Measurements from ENCODE around the gene ZNF595.
"Not testable (repeated sequence)": the region's sequence is repeated elsewhere in the genome, so short reads cannot be mapped to it uniquely, and the experiment has no call there.

The ZNF595 gene

GRCh38 chr4:86559-87324 is 33.6 kb downstream of the ZNF595 start:
- DNase-seq (ENCODE audit: low read depth) = not testable (repeated sequence)

DNA sequence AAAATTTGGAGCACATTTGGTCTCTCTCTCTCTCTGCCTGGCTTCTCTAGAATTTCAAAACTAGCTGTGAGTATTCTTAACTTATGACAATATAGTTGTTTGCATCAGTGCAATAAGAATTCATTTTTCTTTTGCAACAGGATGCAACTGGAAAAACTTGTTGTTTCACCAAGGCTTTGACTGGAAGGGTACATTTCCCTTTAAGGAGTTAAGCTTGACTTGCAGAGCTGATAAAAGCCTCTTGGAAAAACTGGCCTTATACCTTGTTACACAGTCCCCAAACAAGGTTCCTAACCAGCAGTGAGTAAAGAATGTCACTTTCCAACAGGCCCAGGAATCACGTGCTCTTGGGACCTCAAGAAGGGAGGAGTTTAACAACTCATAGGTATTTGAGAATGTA is 45.3 kb downstream of the ZNF595 start:
- no peak for DNase-seq (ENCODE audit: low read depth)

DNA sequence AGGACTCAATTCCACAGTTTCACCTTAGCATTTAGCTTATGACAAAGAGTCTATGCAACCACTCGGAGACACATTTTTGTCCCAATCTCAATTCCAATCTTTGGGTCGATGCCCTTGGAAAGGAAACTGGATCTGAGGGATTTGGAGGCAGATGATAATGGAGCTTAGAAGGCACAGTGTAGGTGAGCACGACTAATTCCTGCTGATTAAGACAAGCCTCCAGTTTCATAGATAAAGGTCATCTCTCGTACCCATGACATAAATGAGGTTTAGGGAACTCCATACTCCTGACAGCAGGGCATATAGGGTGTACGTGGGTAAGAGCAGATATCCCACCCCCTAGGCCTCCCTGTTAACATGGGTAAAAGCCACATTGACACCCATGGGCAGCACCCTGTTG is 46.7 kb downstream of the ZNF595 start:
- DNase-seq (ENCODE audit: low read depth) = no peak

DNA sequence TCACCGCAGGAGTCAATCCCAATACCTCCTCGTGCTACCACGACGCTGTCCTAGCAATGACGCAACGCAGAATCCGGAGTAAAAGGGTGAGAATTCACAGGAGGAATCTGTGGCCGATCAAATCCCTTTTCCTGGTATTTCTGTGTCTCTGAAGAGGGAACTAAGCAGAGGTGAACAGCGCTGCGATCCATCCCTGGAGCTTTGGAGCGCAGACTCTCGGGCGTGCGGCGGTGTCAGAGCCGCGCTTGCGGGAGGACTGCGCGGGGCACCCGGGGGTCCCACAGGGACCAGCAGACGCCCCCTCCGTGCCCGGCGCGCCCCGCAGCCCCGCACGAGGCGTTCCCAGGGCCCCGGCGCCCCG is 53.9 kb downstream of the ZNF595 start:
- no peak for DNase-seq (ENCODE audit: low read depth)

- DNase-seq (ENCODE audit: low read depth) = no peak
Observed at GRCh38 chr4:107444-108429, 54.6 kb downstream of the ZNF595 start.

GRCh38 chr4:112771-113170 is 59.6 kb downstream of the ZNF595 start:
- no peak for DNase-seq (ENCODE audit: low read depth)

GRCh38 chr4:113732-114131 is 60.6 kb downstream of the ZNF595 start:
- DNase-seq (ENCODE audit: low read depth) = no peak

DNA sequence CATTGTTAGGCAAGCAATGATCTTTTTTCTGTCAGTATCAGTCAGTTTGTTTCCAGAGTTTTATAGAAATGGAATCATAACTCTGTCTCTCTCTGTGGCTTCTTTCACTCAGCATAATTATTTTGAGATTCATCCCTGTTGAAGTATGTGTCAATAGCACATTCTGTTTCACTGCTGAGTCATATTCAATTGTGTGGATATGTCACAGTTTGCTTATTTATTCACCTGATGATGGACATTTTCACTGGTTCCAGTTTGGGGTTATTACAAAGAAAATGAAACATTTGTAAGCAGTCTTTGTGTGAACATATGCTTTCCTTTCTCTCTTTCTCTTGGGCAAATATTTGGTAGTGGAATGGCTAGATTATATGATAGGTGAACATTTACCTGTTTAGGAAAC is 61.0 kb downstream of the ZNF595 start:
- DNase-seq (ENCODE audit: low read depth) = no peak

DNA sequence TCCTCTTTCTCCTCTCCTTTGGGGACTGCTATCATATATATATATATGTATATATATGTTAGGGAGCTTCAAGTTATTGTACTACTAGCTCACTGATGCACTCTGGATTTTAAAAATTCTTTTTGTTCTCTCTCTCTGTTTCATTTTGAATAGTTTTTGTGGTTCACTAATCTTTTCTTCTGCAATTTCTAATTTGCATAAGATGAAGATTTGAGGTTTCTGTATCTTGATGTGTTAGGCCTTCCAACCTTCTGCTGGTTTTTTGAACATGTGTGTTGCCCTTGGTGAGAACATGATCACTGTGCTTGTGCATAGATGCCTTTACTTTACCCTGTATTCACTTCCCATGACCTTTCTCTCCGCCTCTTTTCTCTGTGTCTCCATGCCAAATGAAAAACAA is 63.4 kb downstream of the ZNF595 start:
- no peak for DNase-seq (ENCODE audit: low read depth)

DNA sequence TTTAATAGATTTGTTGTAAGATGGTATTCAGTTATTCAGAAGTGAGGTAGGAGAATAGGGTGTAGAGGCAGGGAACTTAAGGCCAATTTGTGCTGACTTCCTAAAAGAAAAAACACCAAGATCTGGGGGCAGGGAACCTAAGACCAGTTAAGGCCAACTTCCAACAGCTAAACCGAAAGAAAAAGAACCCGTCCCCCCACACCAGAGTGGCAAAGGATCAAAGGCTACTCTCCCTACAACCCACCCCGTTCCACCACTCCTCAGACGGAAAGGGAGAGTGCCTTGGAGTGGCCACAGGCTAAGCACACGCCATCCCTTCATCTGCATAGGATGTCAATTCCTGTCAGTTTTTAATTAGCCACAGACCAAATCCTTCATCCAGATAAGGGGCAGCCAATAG is 67.5 kb downstream of the ZNF595 start:
- DNase-seq (ENCODE audit: low read depth) = no peak

GRCh38 chr4:121408-122084 is 68.4 kb downstream of the ZNF595 start:
- DNase-seq (ENCODE audit: low read depth) = no peak

GRCh38 chr4:123922-124274 is 70.8 kb downstream of the ZNF595 start:
- not testable (repeated sequence) for DNase-seq (ENCODE audit: low read depth)

- peak; percentile 96 for DNase-seq (ENCODE audit: low read depth)
Observed at GRCh38 chr4:124275-125081, 71.4 kb downstream of the ZNF595 start, which contains the start of gene ZNF718. TSS of gene ZNF718 (plus strand) at chr4:124501. CDS start at chr4:124671, 170 bp downstream.

GRCh38 chr4:125091-125771 is 72.1 kb downstream of the ZNF595 start:
- DNase-seq (ENCODE audit: low read depth) = peak; percentile 19

GRCh38 chr4:125833-126232 is 72.7 kb downstream of the ZNF595 start:
- DNase-seq (ENCODE audit: low read depth) = no peak

DNA sequence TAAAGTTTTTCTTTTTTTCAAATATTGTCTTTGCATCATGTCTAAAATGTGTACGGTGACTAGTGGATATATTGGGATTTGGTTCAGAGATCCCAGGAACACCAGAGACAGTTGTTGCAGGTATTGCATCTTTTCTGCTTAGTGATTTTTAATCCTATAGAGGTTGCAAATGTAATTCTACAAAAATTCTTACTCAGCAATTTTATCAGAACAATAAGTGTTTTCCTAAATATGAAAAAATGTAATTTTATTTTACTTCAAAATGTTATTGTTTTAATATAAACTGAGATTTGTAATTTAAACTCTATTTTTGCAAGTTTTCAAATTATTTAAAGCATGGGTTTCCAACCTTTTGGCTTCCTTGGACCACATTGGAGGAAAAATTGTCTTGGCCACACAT is 79.4 kb downstream of the ZNF595 start:
- DNase-seq (ENCODE audit: low read depth) = no peak

Data from fibroblast of gingiva (primary cell).